GM19035 (cell line): Measurements from ENCODE around the gene MAGEA2B.
"Not testable (repeated sequence)": the region's sequence is repeated elsewhere in the genome, so short reads cannot be mapped to it uniquely, and the experiment has no call there.

Source experiments
- ATAC-seq: cut with Tn5 transposase; IDR thresholded peaks from one replicate; pipeline ENCODE4 v1.9.1; 2021; ENCODE audit not compliant: unreplicated experiment

MAGEA2B gene

GRCh38 chrX:152754871-152755270 is 40.4 kb downstream of the MAGEA2B start:
- ATAC-seq = not testable (repeated sequence)

- not testable (repeated sequence) for ATAC-seq
Measured at GRCh38 chrX:152758918-152759317, 44.5 kb downstream of the MAGEA2B start, which contains the start of gene CSAG3. Gene CSAG3 (plus strand): TSS chrX:152759218.

GRCh38 chrX:152759544-152759943 is 45.1 kb downstream of the MAGEA2B start:
- not testable (repeated sequence) for ATAC-seq

GRCh38 chrX:152761582-152761981 is 47.2 kb downstream of the MAGEA2B start:
- not testable (repeated sequence) for ATAC-seq

- not testable (repeated sequence) for ATAC-seq
Measured at GRCh38 chrX:152766562-152766961, 52.1 kb downstream of the MAGEA2B start.
